K562 (cell line): ENCODE data around the gene SKIDA1. TPM values are rescaled to one million over a fixed set of nuclear protein-coding genes. Genes with fewer than 3 reads are reported as not detected.

ENCODE experiments used
- ATAC-seq: fragments of 200-7000 bp; cut with Tn5 transposase; 3 replicates; pipeline ENCODE4 v1.9.1; 2020; ENCODE audit warnings: moderate library complexity
- BruUV-seq: library from RNA; stranded (reverse); fragments of 400-500 nt; replicated peaks from 2 replicates; lab custom pipeline; 2021; lab: Mats Ljungman, UMichigan
- CTCF ChIA-PET: fragments of 300-600 bp; formaldehyde crosslinking; extraction: SDS; loops from one replicate; lab custom pipeline; 2021; ENCODE audit warnings: low intra/inter-chr PET ratio; lab: Yijun Ruan, JAX
- POLR2A ChIA-PET: fragments of 300-600, 350-650 bp; sonication (Branson Sonifier 250); formaldehyde crosslinking; extraction: SDS; loops from one replicate; lab custom pipeline; 2021; ENCODE audit warnings: antibody characterized with exemption, inconsistent platforms; lab: Yijun Ruan, JAX
- DNase-seq, 4 experiments: peaks; one replicate each; pipeline versions ENCODE4 v3.0.0 to v3.0.0-alpha.2; 2011 to 2018; ENCODE audit warnings: low spot score in 3 of 4, mixed read lengths in 3 of 4; ENCODE audit errors: extremely low read depth in 1 of 4
- FAIRE-seq: peaks from 2 replicates; lab custom pipeline; 2011; peaks lifted over from hg19 to GRCh38; lab: Jason Lieb, UNC
- H2AFZ ChIP-seq: 2 replicates; pipeline ENCODE4 v1.6.0; 2011; ENCODE audit warnings: low read depth, low read length, control low read depth, inconsistent platforms
- H3K27ac ChIP-seq: fragments of 200-600 bp; 3 replicates; pipeline ENCODE4 v1.8.0; 2011; ENCODE audit warnings: low read depth, mild to moderate bottlenecking, control low read depth, inconsistent platforms, low read length, moderate library complexity, mixed read lengths; ENCODE audit errors: extremely low read depth
- H3K27me3 ChIP-seq, 2 experiments: fragments of 300-600 bp in 1 of 2; 2 replicates in 1 of 2; 3 replicates in 1 of 2; pipeline versions ENCODE4 v1.6.0 to v1.8.0; 2011; ENCODE audit warnings: inconsistent platforms in 2 of 2, low read length in 2 of 2, mild to moderate bottlenecking in 1 of 2, mixed read lengths in 1 of 2, moderate library complexity in 1 of 2; ENCODE audit not compliant: control insufficient read depth in 2 of 2, insufficient read depth in 2 of 2
- H3K36me3 ChIP-seq: fragments of 300-600 bp; 3 replicates; pipeline ENCODE4 v1.8.0; 2011; ENCODE audit warnings: mild to moderate bottlenecking, low read length, inconsistent platforms; ENCODE audit not compliant: control insufficient read depth, insufficient read depth
- H3K4me1 ChIP-seq, 2 experiments: fragments of 200-600 bp in 1 of 2; replicated peaks in 1 of 2; 2 replicates in 1 of 2; 3 replicates in 1 of 2; pipeline versions ENCODE4 v1.5.1 to v1.8.0; 2011; ENCODE audit warnings: inconsistent platforms in 2 of 2, low read length in 2 of 2, mild to moderate bottlenecking in 1 of 2, mixed read lengths in 1 of 2, moderate library complexity in 1 of 2; ENCODE audit not compliant: control insufficient read depth in 2 of 2, insufficient read depth in 2 of 2
- H3K4me2 ChIP-seq: 2 replicates; pipeline ENCODE4 v1.6.1; 2011; ENCODE audit warnings: low read length, control low read depth, inconsistent platforms, mixed read lengths; ENCODE audit not compliant: insufficient read depth
- H3K4me3 ChIP-seq: fragments of 200-600 bp; sonication (generic), shearing (Covaris generic); 2 replicates; pipeline ENCODE4 v1.5.1; 2016; ENCODE audit warnings: control low read depth, inconsistent platforms
- H3K79me2 ChIP-seq: fragments of 200-600 bp; 3 replicates; pipeline ENCODE4 v1.8.0; 2011; ENCODE audit warnings: low read length, inconsistent platforms; ENCODE audit not compliant: control insufficient read depth, insufficient read depth
- H3K9ac ChIP-seq, 2 experiments: 2 replicates each; pipeline versions ENCODE4 v1.6.0 to v1.6.1; 2011; ENCODE audit warnings: low read depth in 2 of 2, low read length in 2 of 2, control low read depth in 1 of 2, inconsistent platforms in 1 of 2, mild to moderate bottlenecking in 1 of 2, mixed read lengths in 1 of 2; ENCODE audit not compliant: insufficient read depth in 1 of 2
- H3K9me1 ChIP-seq: one replicate; pipeline ENCODE4 v1.6.0; 2011; ENCODE audit warnings: inconsistent platforms, mild to moderate bottlenecking, low read length, moderate library complexity; ENCODE audit not compliant: control insufficient read depth, insufficient read depth
- H3K9me3 ChIP-seq: replicated peaks from 2 replicates; pipeline ENCODE4 v1.5.1; 2011; ENCODE audit warnings: low read depth, low read length, inconsistent platforms; ENCODE audit not compliant: control insufficient read depth, insufficient read depth
- H4K20me1 ChIP-seq: replicated peaks from 2 replicates; pipeline ENCODE4 v1.6.1; 2011; ENCODE audit warnings: low read length, inconsistent platforms, mixed read lengths; ENCODE audit not compliant: control insufficient read depth, insufficient read depth
- BRCA1 ChIP-seq, 2 experiments: fragments of 450-650 bp in 1 of 2; sonication (generic) in 1 of 2; formaldehyde crosslinking in 1 of 2; IDR thresholded peaks; 2 replicates each; pipeline versions ENCODE4 v1.5.0 to v1.6.1; 2017 to 2020; ENCODE audit warnings: mild to moderate bottlenecking in 1 of 2, missing genetic modification reagents in 1 of 2
- CBX1 ChIP-seq: sonication (generic); IDR thresholded peaks from 2 replicates; pipeline ENCODE4 v1.6.1; 2016; ENCODE audit warnings: antibody characterized with exemption, low read depth, mild to moderate bottlenecking
- CBX2 ChIP-seq: fragments of 200-600 bp; sonication (generic); IDR thresholded peaks from one replicate; pipeline ENCODE4 v1.6.1; 2012; ENCODE audit warnings: mild to moderate bottlenecking, low read length, inconsistent platforms; ENCODE audit not compliant: insufficient read depth, poor library complexity, severe bottlenecking
- CBX5 ChIP-seq: IDR thresholded peaks from 2 replicates; pipeline ENCODE4 v1.6.1; 2014; ENCODE audit warnings: low read depth, borderline replicate concordance
- DACH1 ChIP-seq: fragments of 450-650 bp; IDR thresholded peaks from 2 replicates; pipeline ENCODE4 v1.6.1; 2018; ENCODE audit not compliant: partially characterized antibody
- MAFF ChIP-seq: IDR thresholded peaks from 2 replicates; pipeline ENCODE4 v1.6.1; 2012; ENCODE audit warnings: low read length, improper control_type of control experiment
- NR2C1 ChIP-seq, 2 experiments: fragments of 450-650 bp; IDR thresholded peaks; 2 replicates each; pipeline ENCODE4 v1.6.1; 2017; ENCODE audit warnings: mild to moderate bottlenecking in 2 of 2, antibody characterized with exemption in 1 of 2, inconsistent platforms in 1 of 2, missing compliant biosample characterization in 1 of 2, missing genetic modification characterization in 1 of 2
- POLR2AphosphoS5 ChIP-seq: IDR thresholded peaks from 2 replicates; pipeline ENCODE4 v1.6.1; 2011; ENCODE audit warnings: mild to moderate bottlenecking, low read depth, low read length, moderate library complexity; ENCODE audit not compliant: control insufficient read depth, insufficient read depth
- TGIF2 ChIP-seq: sonication (generic); formaldehyde crosslinking; IDR thresholded peaks from 2 replicates; pipeline ENCODE4 v1.8.1; 2022; ENCODE audit warnings: mild to moderate bottlenecking, missing genetic modification reagents, moderate library complexity
- U2AF2 ChIP-seq: fragments of 200-400 bp; formaldehyde crosslinking; optimal IDR thresholded peaks from 2 replicates; pipeline ENCODE3; 2017; ENCODE audit warnings: low read depth, mild to moderate bottlenecking, low read length
- XRCC4 ChIP-seq: IDR thresholded peaks from one replicate; pipeline ENCODE4 v1.6.1; 2011; ENCODE audit not compliant: insufficient read depth, insufficient read length; ENCODE audit errors: extremely low read depth
- ZNF518B ChIP-seq: fragments of 250-450 bp; sonication (Bioruptor Pico); IDR thresholded peaks from 2 replicates; pipeline ENCODE4 v1.5.0; 2021; ENCODE audit warnings: mild to moderate bottlenecking, moderate library complexity
- ZNF57 ChIP-seq: fragments of 450-650 bp; formaldehyde crosslinking; IDR thresholded peaks from 2 replicates; pipeline ENCODE4 v1.4.0; 2020; ENCODE audit warnings: mild to moderate bottlenecking, moderate library complexity
- ZNF586 ChIP-seq: fragments of 450-650 bp; formaldehyde crosslinking; conservative IDR thresholded peaks from 2 replicates; pipeline ENCODE4 v1.4.0; 2020; ENCODE audit warnings: mild to moderate bottlenecking, moderate library complexity
- ZNF589 ChIP-seq: fragments of 200-800 bp; sonication (Bioruptor generic); IDR thresholded peaks from 2 replicates; pipeline ENCODE4 v1.6.1; 2016; ENCODE audit warnings: low read depth, missing genetic modification characterization, missing compliant biosample characterization
- ZNF785 ChIP-seq: fragments of 250-450 bp; sonication (Bioruptor Pico); IDR thresholded peaks from 2 replicates; pipeline ENCODE4 v1.4.0; 2020; ENCODE audit warnings: mild to moderate bottlenecking
- WGBS: fragments of 100-300 bp; shearing (Covaris generic); methylation state at CpG from one replicate; pipeline ENCODE4 v1.1.6; 2016; ENCODE audit warnings: low coverage, mixed read lengths; ENCODE audit not compliant: insufficient coverage; ENCODE audit errors: missing lambda C conversion rate; 5-methylcytosine and 5-hydroxymethylcytosine counted together
- in situ Hi-C: fragments of 300-500 bp; cut with MboI; formaldehyde crosslinking; loops from 4 replicates; pipeline ENCODE4 v1.15.0; 2018; ENCODE audit warnings: inconsistent platforms, mixed read lengths
- intact Hi-C: fragments of 100-400 bp; cut with micrococcal nuclease; formaldehyde crosslinking; loops from 2 replicates; pipeline ENCODE4 v1.14.2; 2022
- polyA plus RNA-seq, 8 experiments: library from polyadenylated mRNA; depleted of rRNA in 4 of 8; stranded (reverse) in 5 of 8; unstranded in 3 of 8; fragments of >200 nt; fragmentation: Nextera tagmentation in 2 of 8; fragmentation: Illumina TruSeq in 1 of 8; extraction: Ambion mirVana in 2 of 8; extraction: Trizol in 1 of 8; gene quantifications; 2 replicates each; pipeline versions ENCODE4 v1.2.1 to v1.2.3, GENCODE V29; 2011 to 2014; ENCODE audit warnings: inconsistent platforms in 1 of 8, missing spikeins in 1 of 8
- total RNA-seq, 7 experiments: library from RNA; depleted of rRNA in 6 of 7; stranded (reverse); fragments of >200 nt in 6 of 7; fragmentation: Illumina TruSeq in 2 of 7; extraction: Trizol in 2 of 7; gene quantifications; 2 replicates each; pipeline versions ENCODE4 v1.2.1 to v1.2.3, GENCODE V29; 2011 to 2021; ENCODE audit warnings: low replicate concordance in 1 of 7
- TF ChIP-seq, protein P1 (sequence below): fragments of 250-450 bp; sonication (Bioruptor Pico); IDR thresholded peaks from 2 replicates; pipeline ENCODE4 v1.9.0; 2021; ENCODE audit warnings: mild to moderate bottlenecking, inconsistent platforms

Gene SKIDA1
- total and polyA plus RNA-seq, 9 of the 15 experiments (the other 6 are each of a cell fraction or from before 2014, with no cell fraction given): 0.05 to 1.1 (median 0.42) TPM

GRCh38 chr10:21518641-21519396 lies 6.7 kb downstream of the SKIDA1 start:
- H3K27ac ChIP-seq: no peak overlapping the region
- DNase-seq (no peak), FAIRE-seq (no peak), ATAC-seq (no peak)
- CTCF ChIA-PET: no interaction called here
- no peaks in the 10 kb centered on the region for H3K9me1 ChIP-seq
- no peaks in the 10 kb centered on the region for H3K27me3 ChIP-seq
- no peaks in the 10 kb centered on the region for H3K9me3 ChIP-seq
- in situ Hi-C loops: no loop called here
- no peak overlapping the region for H3K4me2 ChIP-seq
- intact Hi-C loops: no loop called here
- H3K9ac ChIP-seq: no peak overlapping the region; a peak in 1 of 4 replicates
- no peak overlapping the region for H3K4me3 ChIP-seq
- no peaks in the 10 kb centered on the region for H4K20me1 ChIP-seq
- H2AFZ ChIP-seq: no peak overlapping the region
- WGBS: 62% methylated on average over 15 of the region's 16 CpGs
- BruUV-seq: no TSS peak
- no peaks in the 10 kb centered on the region for H3K36me3 ChIP-seq
- H3K79me2 ChIP-seq: no peaks in the 10 kb centered on the region; the same call in 2 of the 3 replicates
- peaks cover 17 to 31% of the 10 kb centered on the region in 2 experiments; a peak in 4 of 5 replicates for H3K4me1 ChIP-seq
- POLR2A ChIA-PET: interaction anchor here (0.6 kb wide), 1 partner anchor 18 kb away, joined by 4 read pairs; no protein-coding TSS in a partner anchor
- no peak for TF ChIP-seq ZNF57 (CRISPR knock-in tag)
- TF ChIP-seq MAFF: no peak
- TF ChIP-seq POLR2AphosphoS5: no peak
- TF ChIP-seq, protein P1, sequence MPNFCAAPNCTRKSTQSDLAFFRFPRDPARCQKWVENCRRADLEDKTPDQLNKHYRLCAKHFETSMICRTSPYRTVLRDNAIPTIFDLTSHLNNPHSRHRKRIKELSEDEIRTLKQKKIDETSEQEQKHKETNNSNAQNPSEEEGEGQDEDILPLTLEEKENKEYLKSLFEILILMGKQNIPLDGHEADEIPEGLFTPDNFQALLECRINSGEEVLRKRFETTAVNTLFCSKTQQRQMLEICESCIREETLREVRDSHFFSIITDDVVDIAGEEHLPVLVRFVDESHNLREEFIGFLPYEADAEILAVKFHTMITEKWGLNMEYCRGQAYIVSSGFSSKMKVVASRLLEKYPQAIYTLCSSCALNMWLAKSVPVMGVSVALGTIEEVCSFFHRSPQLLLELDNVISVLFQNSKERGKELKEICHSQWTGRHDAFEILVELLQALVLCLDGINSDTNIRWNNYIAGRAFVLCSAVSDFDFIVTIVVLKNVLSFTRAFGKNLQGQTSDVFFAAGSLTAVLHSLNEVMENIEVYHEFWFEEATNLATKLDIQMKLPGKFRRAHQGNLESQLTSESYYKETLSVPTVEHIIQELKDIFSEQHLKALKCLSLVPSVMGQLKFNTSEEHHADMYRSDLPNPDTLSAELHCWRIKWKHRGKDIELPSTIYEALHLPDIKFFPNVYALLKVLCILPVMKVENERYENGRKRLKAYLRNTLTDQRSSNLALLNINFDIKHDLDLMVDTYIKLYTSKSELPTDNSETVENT (CRISPR knock-in tag): no peak
- no peak for TF ChIP-seq ZNF589 (CRISPR knock-in tag)
- no peak for TF ChIP-seq TGIF2 (CRISPR knock-in tag)
- TF ChIP-seq ZNF518B (CRISPR knock-in tag): no peak
- no peak for TF ChIP-seq CBX1
- no peak for TF ChIP-seq U2AF2
- TF ChIP-seq ZNF785 (CRISPR knock-in tag): no peak
- TF ChIP-seq CBX5: no peak
- no peak for TF ChIP-seq NR2C1 (IDR thresholded peaks at IDR 0.05)
- no peak for TF ChIP-seq NR2C1 (tag; IDR thresholded peaks at IDR 0.05)
- no peak for TF ChIP-seq XRCC4
- TF ChIP-seq CBX2: no peak
- no peak for TF ChIP-seq DACH1
- TF ChIP-seq ZNF586: no peak
- TF ChIP-seq BRCA1 (IDR thresholded peaks at IDR 0.05): no peak
- no peak for TF ChIP-seq BRCA1 (CRISPR knock-in tag; IDR thresholded peaks at IDR 0.05)
